Aorta (tissue), 5 donors: ENCODE measurements around the gene ARHGAP26. TPM values are rescaled to one million over a fixed set of nuclear protein-coding genes. Genes with fewer than 3 reads are reported as not detected.
A peak's percentile ranks its signal among the peaks of the same experiment; 100 is the strongest.
"Not testable (repeated sequence)": the region's sequence is repeated elsewhere in the genome, so short reads cannot be mapped to it uniquely, and the experiment has no call there.

Source experiments
- ATAC-seq: fragments of 200-7000 bp; cut with Tn5 transposase; one replicate; pipeline ENCODE4 v1.9.1; 2022; ENCODE audit warnings: moderate library complexity; ENCODE audit not compliant: low FRiP score
- DNase-seq, 2 donors: peaks; one replicate each; pipeline ENCODE4 v3.0.0-alpha.2; 2020
- H3K27ac ChIP-seq, 2 donors: one replicate each; pipeline ENCODE4 v1.5.1; 2013; ENCODE audit warnings: low read length in 2 of 2, mild to moderate bottlenecking in 2 of 2, moderate library complexity in 2 of 2, control low read depth in 1 of 2, inconsistent platforms in 1 of 2, low read depth in 1 of 2
- H3K27me3 ChIP-seq, 2 donors: one replicate each; pipeline ENCODE4 v1.6.1; 2013; ENCODE audit warnings: control low read depth in 1 of 2, low read length in 1 of 2, mild to moderate bottlenecking in 1 of 2, moderate library complexity in 1 of 2; ENCODE audit not compliant: insufficient read depth in 2 of 2, control insufficient read depth in 1 of 2
- H3K36me3 ChIP-seq, 2 donors: one replicate each; pipeline ENCODE4 v1.6.1; 2013; ENCODE audit warnings: control low read depth in 1 of 2, low read length in 1 of 2, mild to moderate bottlenecking in 1 of 2; ENCODE audit not compliant: insufficient read depth in 2 of 2, control insufficient read depth in 1 of 2
- H3K4me1 ChIP-seq, 2 donors: one replicate each; pipeline ENCODE4 v1.6.1; 2013; ENCODE audit warnings: low read length in 2 of 2, control low read depth in 1 of 2, mild to moderate bottlenecking in 1 of 2, moderate library complexity in 1 of 2; ENCODE audit not compliant: insufficient read depth in 2 of 2, control insufficient read depth in 1 of 2
- H3K4me3 ChIP-seq, 2 donors: one replicate each; pipeline ENCODE4 v1.5.1; 2013; ENCODE audit warnings: low read length in 2 of 2, control low read depth in 1 of 2, mild to moderate bottlenecking in 1 of 2
- H3K9me3 ChIP-seq: one replicate; pipeline ENCODE4 v1.6.1; 2013; ENCODE audit warnings: mild to moderate bottlenecking, low read length; ENCODE audit not compliant: control insufficient read depth
- WGBS, 2 donors: extraction: QIAGEN DNeasy Blood & Tissue Kit; methylation state at CpG; one replicate each; pipeline ENCODE4 v1.1.7; 2013; 5-methylcytosine and 5-hydroxymethylcytosine counted together
- intact Hi-C, 2 donors: fragments of 100-400 bp; cut with DNase I; formaldehyde crosslinking; loops; one replicate each; pipeline versions ENCODE4 v1.14.2 to v1.15.0; 2022
- polyA plus RNA-seq, 2 donors: library from polyadenylated mRNA; stranded (reverse); fragments of 200-250 nt; gene quantifications; one replicate each; pipeline ENCODE4 v1.2.3, GENCODE V29; 2013
- total RNA-seq, 2 donors: library from RNA; stranded (reverse); fragmentation: NEBNext Ultra II Directional; extraction: Animal tissue kit (Norgen Biotek cat#: 25700); gene quantifications; one replicate each; pipeline ENCODE4 v1.2.1, GENCODE V29; 2021
- donor health status: healthy with polysubstance abuse.
- donor health status: Bipolar disorder and iron deficiency.
- donor health status: DM: no; HTN: no; CAD: no.
- donor health status: DM: no; HTN: no; CAD: no.
- donor health status: DM: yes; HTN: yes; CAD: no.

ARHGAP26 gene
- total and polyA plus RNA-seq, 4 donors = 4.5 to 70.7 (median 29.6) TPM

DNA sequence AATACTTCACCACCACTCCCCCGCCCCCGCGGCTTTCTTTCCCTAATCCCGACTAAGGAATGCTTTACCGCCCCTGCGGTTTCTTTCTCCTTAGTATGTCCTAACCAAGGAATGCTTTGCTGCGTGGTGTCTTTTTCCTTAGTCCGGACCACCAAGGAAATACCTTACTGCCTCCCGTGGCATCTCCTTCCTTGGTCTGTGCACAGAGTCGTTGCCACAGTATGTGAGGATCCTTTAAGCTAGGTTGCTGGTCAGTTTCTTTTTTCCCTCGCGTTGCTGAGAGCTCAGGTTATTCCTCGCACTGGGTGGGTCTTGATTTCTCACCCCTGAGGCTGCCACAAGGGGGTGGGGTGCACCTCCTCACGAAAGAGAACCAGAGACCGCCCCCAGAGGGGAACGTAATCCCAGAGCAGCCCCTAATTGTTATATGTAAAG, 323.9 kb downstream of the ARHGAP26 start:
- Histone ChIP-seq H3K27ac (no peak overlapping the region), H3K9me3 (no peaks in the 10 kb centered on the region), H3K36me3 (no peaks in the 10 kb centered on the region), H3K4me3 (no peak overlapping the region), H3K4me1 (no peaks in the 10 kb centered on the region), H3K27me3 (no peaks in the 10 kb centered on the region)
- intact Hi-C loops = no loop called here
- DNase-seq = no peak
- 53 to 57% methylated on average over 16 of the region's 16 CpGs for WGBS, 2 donors
- ATAC-seq = no peak

DNA sequence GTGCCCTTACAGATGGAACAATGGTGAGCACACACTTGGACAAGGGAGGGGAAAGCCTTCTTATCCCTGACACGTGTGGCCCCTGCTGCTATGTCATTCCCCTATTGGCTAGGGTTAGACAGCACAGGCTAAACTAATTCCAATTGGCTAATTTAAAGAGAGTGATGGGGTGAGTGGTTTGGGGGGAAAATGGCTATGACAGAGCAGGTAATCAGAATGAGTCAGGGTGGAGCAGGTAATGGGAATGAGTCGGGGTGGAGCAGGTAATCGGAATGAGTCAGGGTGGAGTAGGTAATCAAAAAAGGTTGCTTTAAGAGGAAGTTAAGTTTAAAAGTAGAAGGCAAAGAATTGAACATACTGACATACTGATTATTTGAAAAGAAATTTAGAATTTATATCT, 324.4 kb downstream of the ARHGAP26 start:
- H3K36me3 ChIP-seq, ATAC-seq, H3K27me3 ChIP-seq, H3K4me1 ChIP-seq, intact Hi-C loops, H3K27ac ChIP-seq, DNase-seq, H3K9me3 ChIP-seq, H3K4me3 ChIP-seq: not testable (repeated sequence)
- 62 to 65% methylated on average over 3 of the region's 3 CpGs for WGBS, 2 donors

DNA sequence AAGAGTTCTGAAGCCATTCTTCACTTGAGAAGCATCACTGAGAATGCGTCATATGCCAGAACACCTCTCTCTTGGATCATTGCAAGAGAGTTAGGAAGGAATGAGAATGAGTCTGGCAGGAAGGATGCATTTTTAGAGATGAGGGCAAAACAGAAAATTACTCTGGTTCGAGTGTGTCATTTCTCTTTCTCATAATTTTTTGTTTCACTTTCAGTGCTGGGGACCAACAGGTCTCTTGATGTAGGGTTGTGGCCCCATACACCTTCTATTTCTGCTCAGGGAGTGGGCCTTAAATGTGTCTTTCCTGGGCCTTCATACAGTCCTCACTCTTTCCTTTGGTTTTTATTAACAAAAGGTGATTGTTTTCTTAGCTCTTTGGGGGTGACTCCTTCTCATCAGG, 330.9 kb downstream of the ARHGAP26 start:
- intact Hi-C loops = loop anchor here in 1 of 2 donors (10.0 kb wide), 1 partner anchor 304 kb away; the partner anchor contains the start of gene NR3C1
- no peaks in the 10 kb centered on the region for H3K9me3 ChIP-seq
- no peak overlapping the region for H3K4me3 ChIP-seq
- ATAC-seq = no peak
- H3K27ac ChIP-seq = no peak overlapping the region
- H3K27me3 ChIP-seq = no peaks in the 10 kb centered on the region
- no peaks in the 10 kb centered on the region for H3K36me3 ChIP-seq
- 92 to 95% methylated on average over 2 of the region's 2 CpGs for WGBS, 2 donors
- no peak for DNase-seq
- H3K4me1 ChIP-seq = peaks cover 0 to 3% of the 10 kb centered on the region in 2 donors

DNA sequence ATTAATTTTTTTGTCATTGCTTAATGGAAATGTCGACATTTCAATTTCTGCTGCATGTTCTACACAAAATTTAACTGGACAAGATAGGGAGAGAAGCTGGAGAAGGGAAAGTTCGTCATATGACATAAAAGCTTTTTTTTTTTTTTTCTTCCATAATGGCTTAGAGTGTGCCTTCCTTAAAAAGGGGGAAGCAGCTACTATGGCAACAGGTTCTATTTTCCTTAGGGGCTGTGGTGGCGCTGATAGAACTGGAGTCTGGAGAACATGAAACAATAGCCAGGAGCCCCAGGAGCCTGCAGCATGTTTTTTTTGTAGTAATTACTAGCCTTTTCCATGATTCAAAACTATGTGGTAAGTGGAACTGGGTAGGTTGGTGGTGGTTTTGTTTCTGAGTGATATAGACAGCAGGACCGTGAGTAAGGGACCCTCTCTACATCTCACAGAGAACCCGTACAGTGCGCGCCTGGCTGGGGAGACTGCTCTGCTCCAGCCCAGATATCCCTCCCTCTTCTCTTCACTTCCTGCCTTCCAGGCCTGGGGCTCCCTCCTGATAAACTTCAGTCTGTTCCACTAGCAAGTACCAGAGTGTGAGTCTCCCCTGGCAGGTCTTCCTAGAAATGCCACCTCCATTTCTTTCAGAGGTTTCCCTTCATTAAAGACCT, 331.7 kb downstream of the ARHGAP26 start:
- Histone ChIP-seq H3K27me3 (no peaks in the 10 kb centered on the region), H3K36me3 (no peaks in the 10 kb centered on the region), H3K4me3 (no peak overlapping the region), H3K27ac (no peak overlapping the region), H3K9me3 (no peaks in the 10 kb centered on the region), H3K4me1 (peaks cover 0 to 3% of the 10 kb centered on the region in 2 donors)
- peak; percentile 67 for ATAC-seq
- no peak for DNase-seq
- 91 to 96% methylated on average over 7 of the region's 7 CpGs for WGBS, 2 donors
- intact Hi-C loops = loop anchor here in 1 of 2 donors (10.0 kb wide), 1 partner anchor 303 kb away; the partner anchor contains the start of gene NR3C1

DNA sequence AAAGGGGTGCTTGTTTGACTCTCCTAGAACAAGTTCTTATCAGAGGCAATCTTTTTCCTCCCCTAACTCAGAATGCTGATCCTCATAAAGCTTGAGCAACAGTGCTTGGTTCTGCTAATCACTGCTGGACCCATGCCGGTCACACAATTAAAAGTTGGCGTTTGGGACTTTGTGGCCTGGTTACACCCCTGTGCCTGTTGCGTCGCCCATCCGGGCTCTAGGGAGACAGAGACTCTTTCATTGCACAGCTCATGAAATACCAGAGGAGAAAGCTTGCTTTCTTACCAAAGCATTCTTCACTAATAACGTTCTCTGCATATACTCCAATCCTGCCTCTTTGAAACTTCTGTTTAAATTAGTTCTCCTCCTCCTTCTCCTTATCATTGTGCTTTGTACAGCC, 332.2 kb downstream of the ARHGAP26 start:
- intact Hi-C loops = loop anchor here in 1 of 2 donors (10.0 kb wide), 1 partner anchor 302 kb away; the partner anchor contains the start of gene NR3C1
- no peak overlapping the region for H3K4me3 ChIP-seq
- no peak for ATAC-seq
- H3K27me3 ChIP-seq = no peaks in the 10 kb centered on the region
- peaks cover 0 to 3% of the 10 kb centered on the region in 2 donors for H3K4me1 ChIP-seq
- no peak overlapping the region for H3K27ac ChIP-seq
- WGBS, 2 donors = 83 to 86% methylated on average over 6 of the region's 6 CpGs
- H3K9me3 ChIP-seq = no peaks in the 10 kb centered on the region
- DNase-seq = no peak
- no peaks in the 10 kb centered on the region for H3K36me3 ChIP-seq

DNA sequence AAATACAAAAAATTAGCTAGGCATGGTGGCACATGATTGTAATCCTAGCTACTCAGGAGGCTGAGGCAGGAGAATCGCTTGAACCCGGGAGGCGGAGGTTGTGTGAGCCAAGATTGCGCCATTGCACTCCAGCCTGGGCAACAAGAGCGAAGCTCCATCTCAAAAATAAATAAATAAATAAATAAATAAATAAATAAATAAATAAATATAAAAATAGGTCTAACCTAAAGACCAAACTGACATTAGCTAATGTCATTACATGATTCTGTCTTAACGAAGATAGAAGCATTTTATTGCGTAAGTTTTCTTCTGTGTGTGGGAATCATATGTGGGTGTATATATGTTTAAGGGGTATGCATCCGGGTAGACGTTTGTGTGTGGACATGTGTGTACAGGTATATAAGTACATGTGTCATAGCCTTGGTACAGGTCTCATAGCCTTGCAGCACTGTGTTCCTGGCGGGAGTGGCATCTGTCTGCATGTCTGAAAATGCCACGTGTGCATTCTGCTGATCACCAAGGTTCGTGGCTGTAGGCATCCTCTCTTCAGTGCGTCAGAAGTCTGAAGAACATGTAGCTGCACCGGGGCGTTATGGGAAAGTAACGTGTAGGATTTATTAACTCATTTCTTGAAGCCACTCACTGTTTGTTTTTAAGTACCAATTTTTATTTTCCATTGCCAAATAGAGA, 335.2 kb downstream of the ARHGAP26 start:
- Histone ChIP-seq H3K36me3 (no peaks in the 10 kb centered on the region), H3K27ac (no peak overlapping the region), H3K9me3 (no peaks in the 10 kb centered on the region), H3K4me3 (no peak overlapping the region), H3K27me3 (no peaks in the 10 kb centered on the region), H3K4me1 (peaks cover 0 to 7% of the 10 kb centered on the region in 2 donors)
- DNase-seq = no peak
- ATAC-seq = no peak
- whole genome bisulfite sequencing, 2 donors = 85 to 87% methylated on average over 16 of the region's 16 CpGs
- intact Hi-C loops = loop anchor here in 1 of 2 donors (10.0 kb wide), 1 partner anchor 299 kb away; the partner anchor contains the start of gene NR3C1

DNA sequence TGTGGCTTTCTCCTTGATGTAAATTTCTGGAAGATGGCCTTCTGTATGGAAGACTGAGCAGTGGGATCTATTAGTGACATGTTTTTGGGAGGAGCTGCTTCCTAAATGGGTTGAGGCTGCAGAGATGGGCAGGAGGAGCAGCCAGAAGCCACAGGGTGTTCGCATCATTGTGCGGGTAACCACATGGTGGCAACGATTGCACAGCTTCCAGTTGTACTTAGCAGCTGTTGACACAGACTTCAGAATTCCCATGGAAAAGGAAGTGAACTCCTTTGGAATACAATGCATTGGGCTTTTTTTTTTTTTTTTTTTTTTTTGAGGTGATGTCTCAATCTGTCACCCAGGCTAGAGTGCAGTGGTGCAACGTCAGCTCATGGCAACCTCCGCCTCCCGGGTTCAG, 336.0 kb downstream of the ARHGAP26 start:
- intact Hi-C loops = loop anchor here in 1 of 2 donors (10.0 kb wide), 1 partner anchor 299 kb away; the partner anchor contains the start of gene NR3C1
- Histone ChIP-seq H3K4me3 (no peak overlapping the region), H3K9me3 (no peaks in the 10 kb centered on the region), H3K4me1 (peaks cover 0 to 7% of the 10 kb centered on the region in 2 donors), H3K27ac (no peak overlapping the region), H3K36me3 (no peaks in the 10 kb centered on the region), H3K27me3 (no peaks in the 10 kb centered on the region)
- peak; percentile 62 for ATAC-seq
- no peak for DNase-seq
- WGBS, 2 donors = 83 to 84% methylated on average over 6 of the region's 6 CpGs

DNA sequence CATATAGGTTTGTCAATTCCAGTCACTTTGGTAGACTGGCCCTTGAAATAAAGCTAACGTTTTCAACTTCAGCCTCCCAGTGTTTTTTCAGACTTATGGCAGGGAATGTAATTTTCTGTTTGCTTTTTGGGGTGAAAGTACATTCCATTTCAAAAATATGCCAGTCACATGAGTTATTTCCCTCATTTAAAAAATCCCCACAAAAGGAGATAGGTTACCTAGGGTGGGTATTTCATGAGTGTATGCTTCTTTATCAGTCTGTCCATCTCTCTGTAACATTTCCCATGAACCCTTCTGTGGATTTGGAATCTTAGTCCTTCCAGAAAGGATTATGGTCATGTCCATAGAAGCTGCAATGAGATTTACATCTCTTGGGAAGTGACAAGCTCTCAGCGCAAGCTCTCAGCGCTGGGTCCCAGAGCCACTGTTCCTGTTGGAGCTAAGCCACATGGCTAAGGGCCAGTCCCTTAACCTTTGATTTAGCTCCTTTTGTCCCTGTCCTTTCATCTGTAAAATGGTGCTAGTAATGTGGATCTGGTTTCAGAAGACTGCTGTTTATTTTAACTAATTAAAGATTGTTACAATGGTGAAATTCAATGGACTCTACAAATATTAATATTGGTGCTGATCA, 338.4 kb downstream of the ARHGAP26 start:
- intact Hi-C loops = loop anchor here in 1 of 2 donors (10.0 kb wide), 1 partner anchor 296 kb away; the partner anchor contains the start of gene NR3C1
- no peak overlapping the region for H3K27ac ChIP-seq
- H3K4me1 ChIP-seq = peaks cover 0 to 9% of the 10 kb centered on the region in 2 donors
- 13 to 28% methylated on average over 3 of the region's 3 CpGs for WGBS, 2 donors
- no peaks in the 10 kb centered on the region for H3K36me3 ChIP-seq
- peak in 1 of 2 donors; percentile 57 for DNase-seq
- no peaks in the 10 kb centered on the region for H3K9me3 ChIP-seq
- no peak overlapping the region for H3K4me3 ChIP-seq
- ATAC-seq = no peak
- no peaks in the 10 kb centered on the region for H3K27me3 ChIP-seq
